ENCODE results near the gene DBNDD2. TPM values are rescaled to one million over a fixed set of nuclear protein-coding genes. Genes with fewer than 3 reads are reported as not detected.

Gene DBNDD2
- total RNA-seq, 1 donor from 2014 or later, result 18.2 TPM

DNA sequence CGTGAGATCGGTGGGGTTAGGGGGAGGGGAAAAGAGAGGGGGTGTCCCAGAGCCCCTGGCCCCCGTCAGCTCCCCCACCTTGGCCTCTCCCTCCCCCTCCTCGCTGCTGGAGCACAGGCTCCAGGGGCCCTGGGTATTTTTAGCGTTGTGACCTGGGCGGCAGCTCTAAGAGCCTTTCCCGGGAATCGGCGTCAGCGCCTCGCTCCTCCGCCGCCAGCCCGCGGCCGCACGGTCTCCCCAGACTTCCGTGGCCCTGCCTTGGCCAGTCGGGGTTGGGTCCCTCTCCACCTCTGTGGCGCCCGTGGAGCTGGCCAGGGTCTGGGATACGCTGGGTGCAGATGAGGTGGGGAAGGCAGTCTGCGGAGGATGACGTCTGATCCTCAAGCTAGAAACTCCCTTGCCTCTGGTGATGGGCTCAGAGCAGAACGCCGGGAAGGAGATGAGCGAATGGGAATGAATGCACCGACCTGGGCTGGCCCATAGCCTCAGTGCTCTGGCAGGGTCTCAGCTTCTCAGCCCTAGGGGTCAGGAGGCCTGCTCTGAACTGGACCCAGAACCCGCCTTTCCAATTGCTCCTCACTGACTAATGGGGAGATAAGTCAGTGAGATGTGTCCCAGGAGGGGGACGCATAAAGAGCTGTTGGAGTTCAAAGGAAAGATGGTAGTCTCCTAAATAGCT lies 883 bp upstream of the DBNDD2 start:
- H3K36me3 ChIP-seq (ENCODE audit: control insufficient read depth, insufficient read depth, low read length), result no peaks in the 10 kb centered on the region
- DNase-seq (ENCODE audit: low read depth) (peak; percentile 48), FAIRE-seq (no peak)
- TF ChIP-seq, protein P1, sequence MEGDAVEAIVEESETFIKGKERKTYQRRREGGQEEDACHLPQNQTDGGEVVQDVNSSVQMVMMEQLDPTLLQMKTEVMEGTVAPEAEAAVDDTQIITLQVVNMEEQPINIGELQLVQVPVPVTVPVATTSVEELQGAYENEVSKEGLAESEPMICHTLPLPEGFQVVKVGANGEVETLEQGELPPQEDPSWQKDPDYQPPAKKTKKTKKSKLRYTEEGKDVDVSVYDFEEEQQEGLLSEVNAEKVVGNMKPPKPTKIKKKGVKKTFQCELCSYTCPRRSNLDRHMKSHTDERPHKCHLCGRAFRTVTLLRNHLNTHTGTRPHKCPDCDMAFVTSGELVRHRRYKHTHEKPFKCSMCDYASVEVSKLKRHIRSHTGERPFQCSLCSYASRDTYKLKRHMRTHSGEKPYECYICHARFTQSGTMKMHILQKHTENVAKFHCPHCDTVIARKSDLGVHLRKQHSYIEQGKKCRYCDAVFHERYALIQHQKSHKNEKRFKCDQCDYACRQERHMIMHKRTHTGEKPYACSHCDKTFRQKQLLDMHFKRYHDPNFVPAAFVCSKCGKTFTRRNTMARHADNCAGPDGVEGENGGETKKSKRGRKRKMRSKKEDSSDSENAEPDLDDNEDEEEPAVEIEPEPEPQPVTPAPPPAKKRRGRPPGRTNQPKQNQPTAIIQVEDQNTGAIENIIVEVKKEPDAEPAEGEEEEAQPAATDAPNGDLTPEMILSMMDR (IDR thresholded peaks at IDR 0.05; ENCODE audit: insufficient read depth, low read length, severe bottlenecking), result no peak
- peak overlapping the region; percentile 74 for H3K4me3 ChIP-seq (ENCODE audit: low read depth, low read length)
- H3K27me3 ChIP-seq (ENCODE audit: control insufficient read depth, insufficient read depth, low read length), result no peaks in the 10 kb centered on the region

DNA sequence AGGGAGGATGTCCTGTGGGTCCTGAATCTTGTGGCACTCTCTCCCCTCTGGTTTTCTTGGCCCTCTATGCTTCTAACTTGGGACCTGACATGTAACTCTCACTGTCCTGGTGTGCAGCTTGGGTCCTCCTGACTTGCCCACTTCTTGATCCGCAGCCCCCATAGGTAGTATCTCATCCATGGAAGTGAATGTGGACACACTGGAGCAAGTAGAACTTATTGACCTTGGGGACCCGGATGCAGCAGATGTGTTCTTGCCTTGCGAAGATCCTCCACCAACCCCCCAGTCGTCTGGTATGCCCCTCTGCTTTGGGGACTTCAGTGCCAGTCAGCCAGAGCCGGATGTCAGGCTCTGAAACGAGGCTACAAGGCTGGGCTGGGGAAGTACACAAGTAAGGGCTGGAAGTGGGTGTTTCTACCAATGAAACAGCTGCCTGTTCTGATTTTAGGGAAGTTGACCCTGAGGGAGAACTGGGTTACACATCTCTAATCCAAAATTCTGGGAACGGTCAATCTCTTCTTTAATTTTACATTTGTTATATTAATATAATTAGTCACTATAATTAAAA lies 641 bp downstream of the DBNDD2 start:
- TF ChIP-seq, protein P1 (IDR thresholded peaks at IDR 0.05; ENCODE audit: insufficient read depth, low read length, severe bottlenecking), result no peak
- no peak for DNase-seq (ENCODE audit: low read depth)
- Histone ChIP-seq H3K4me3 (ENCODE audit: low read depth, low read length) (no peak overlapping the region), H3K36me3 (ENCODE audit: control insufficient read depth, insufficient read depth, low read length) (no peaks in the 10 kb centered on the region), H3K27me3 (ENCODE audit: control insufficient read depth, insufficient read depth, low read length) (no peaks in the 10 kb centered on the region)
- FAIRE-seq, result no peak

DNA sequence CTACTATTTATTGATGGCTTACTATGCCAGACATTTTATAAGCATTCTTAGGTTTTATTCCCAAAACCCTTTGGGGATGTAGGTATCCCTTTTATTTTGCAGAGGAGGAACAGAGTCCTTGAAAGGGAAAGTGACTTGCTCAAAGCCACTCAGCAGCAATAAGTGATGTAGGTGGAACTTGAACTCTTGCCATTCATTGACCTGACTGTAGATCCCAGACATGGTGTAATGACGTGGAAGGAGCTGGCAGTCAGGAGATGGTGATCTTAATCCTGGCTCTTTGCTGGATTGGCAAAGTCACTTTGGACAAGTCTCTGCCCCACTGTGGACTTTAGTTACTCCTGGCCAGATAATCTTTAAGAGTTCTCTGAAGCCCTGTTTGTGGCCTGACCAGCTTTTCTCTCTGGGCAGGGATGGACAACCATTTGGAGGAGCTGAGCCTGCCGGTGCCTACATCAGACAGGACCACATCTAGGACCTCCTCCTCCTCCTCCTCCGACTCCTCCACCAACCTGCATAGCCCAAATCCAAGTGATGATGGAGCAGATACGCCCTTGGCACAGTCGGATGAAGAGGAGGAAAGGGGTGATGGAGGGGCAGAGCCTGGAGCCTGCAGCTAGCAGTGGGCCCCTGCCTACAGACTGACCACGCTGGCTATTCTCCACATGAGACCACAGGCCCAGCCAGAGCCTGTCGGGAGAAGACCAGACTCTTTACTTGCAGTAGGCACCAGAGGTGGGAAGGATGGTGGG lies 1.6 kb downstream of the DBNDD2 start:
- Histone ChIP-seq H3K4me3 (ENCODE audit: low read depth, low read length) (no peak overlapping the region), H3K36me3 (ENCODE audit: control insufficient read depth, insufficient read depth, low read length) (no peaks in the 10 kb centered on the region), H3K27me3 (ENCODE audit: control insufficient read depth, insufficient read depth, low read length) (no peaks in the 10 kb centered on the region)
- TF ChIP-seq, protein P1 (IDR thresholded peaks at IDR 0.05; ENCODE audit: insufficient read depth, low read length, severe bottlenecking), result no peak
- FAIRE-seq (no peak), DNase-seq (ENCODE audit: low read depth) (no peak)

DNA sequence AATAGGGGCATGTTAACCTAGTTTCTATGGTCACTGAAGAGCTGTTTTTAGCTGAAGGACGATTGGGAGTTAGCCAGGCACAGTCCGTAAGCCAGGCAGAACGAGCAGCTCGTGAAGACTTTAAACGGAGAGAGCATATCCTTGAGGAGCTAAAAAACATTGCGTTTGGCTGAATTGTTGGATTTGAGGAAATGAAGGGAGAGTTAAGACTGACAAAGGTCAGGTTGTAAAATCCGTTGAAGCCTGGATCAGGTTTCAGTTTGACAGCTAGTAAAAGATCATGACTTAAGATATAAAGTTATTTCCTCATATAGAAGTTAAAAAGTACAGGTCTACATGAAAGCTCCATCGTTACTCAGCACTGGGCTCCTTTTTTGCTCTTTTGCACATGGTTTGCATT lies 2.8 kb downstream of the DBNDD2 start:
- no peak for FAIRE-seq
- H3K27me3 ChIP-seq (ENCODE audit: control insufficient read depth, insufficient read depth, low read length), result no peaks in the 10 kb centered on the region
- H3K4me3 ChIP-seq (ENCODE audit: low read depth, low read length), result no peak overlapping the region
- TF ChIP-seq, protein P1 (IDR thresholded peaks at IDR 0.05; ENCODE audit: insufficient read depth, low read length, severe bottlenecking), result no peak
- no peaks in the 10 kb centered on the region for H3K36me3 ChIP-seq (ENCODE audit: control insufficient read depth, insufficient read depth, low read length)
- no peak for DNase-seq (ENCODE audit: low read depth)

DNA sequence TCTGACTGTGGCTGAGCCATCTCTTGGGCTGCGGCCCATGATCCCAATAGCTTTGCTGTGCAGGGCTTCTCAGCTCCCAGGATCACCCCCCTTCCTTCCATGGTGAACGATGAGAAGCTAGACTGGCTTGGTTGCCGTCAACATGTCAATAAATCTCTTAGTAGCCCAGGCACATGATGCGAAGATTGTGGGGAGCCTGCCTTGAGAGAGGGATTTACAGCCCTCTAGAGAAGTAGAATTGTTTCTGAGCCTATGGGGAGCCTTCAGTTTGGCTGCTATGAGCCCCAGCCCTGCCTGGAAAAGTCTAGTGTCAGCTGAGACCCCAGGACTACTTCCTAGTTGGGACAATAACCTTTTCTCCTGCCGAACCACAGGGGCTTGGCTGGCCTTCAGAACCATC lies 4.6 kb downstream of the DBNDD2 start:
- TF ChIP-seq, protein P1 (IDR thresholded peaks at IDR 0.05; ENCODE audit: insufficient read depth, low read length, severe bottlenecking), result no peak
- Histone ChIP-seq H3K27me3 (ENCODE audit: control insufficient read depth, insufficient read depth, low read length) (no peaks in the 10 kb centered on the region), H3K4me3 (ENCODE audit: low read depth, low read length) (no peak overlapping the region), H3K36me3 (ENCODE audit: control insufficient read depth, insufficient read depth, low read length) (no peaks in the 10 kb centered on the region)
- DNase-seq (ENCODE audit: low read depth) (no peak), FAIRE-seq (no peak)
